Panc1 (cell line): ENCODE data around the gene DOCK11.

Experiments
- CTCF ChIP-seq: fragments of 450-650 bp; IDR thresholded peaks from 2 replicates; pipeline ENCODE4 v1.5.1; 2017; ENCODE audit warnings: mild to moderate bottlenecking
- POLR2AphosphoS5 ChIP-seq: IDR thresholded peaks from 2 replicates; pipeline ENCODE4 v1.6.1; 2012; ENCODE audit warnings: mild to moderate bottlenecking, low read depth, low read length, moderate library complexity
- SIN3A ChIP-seq: IDR thresholded peaks from 2 replicates; pipeline ENCODE4 v1.6.1; 2012; ENCODE audit warnings: low read depth, mild to moderate bottlenecking, low read length, moderate library complexity, borderline replicate concordance; ENCODE audit not compliant: insufficient read depth
- TCF7L2 ChIP-seq: IDR thresholded peaks from 2 replicates; pipeline ENCODE4 v1.6.1; 2011; ENCODE audit warnings: mild to moderate bottlenecking, low read depth, low read length, inconsistent platforms
- TF ChIP-seq, protein P1 (sequence below), 2 experiments: IDR thresholded peaks; 2 replicates each; pipeline ENCODE4 v1.6.1; 2011 to 2012; ENCODE audit warnings: low read depth in 2 of 2, control low read depth in 1 of 2, low read length in 1 of 2, mild to moderate bottlenecking in 1 of 2, moderate library complexity in 1 of 2; ENCODE audit not compliant: insufficient read depth in 1 of 2

DNA sequence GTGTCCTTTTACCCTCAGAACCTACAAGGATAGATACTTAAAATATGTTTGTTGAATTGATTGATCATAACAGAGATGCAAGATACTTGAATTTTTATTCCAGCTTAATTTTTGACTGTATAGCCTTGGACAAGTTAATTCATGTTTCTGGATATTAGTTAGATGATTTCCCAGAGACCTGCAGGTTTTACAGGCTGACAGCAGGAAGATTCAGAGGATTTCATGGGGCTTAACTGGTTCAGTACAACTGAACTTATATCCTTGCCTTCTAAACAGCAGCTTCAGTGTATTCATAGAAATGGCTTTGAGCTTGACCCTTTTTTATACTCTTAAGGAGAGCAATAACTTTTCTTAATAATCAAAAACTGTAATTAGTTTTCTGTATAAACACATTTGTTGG is 169.6 kb downstream of the DOCK11 start:
- no peak for TF ChIP-seq CTCF
- TF ChIP-seq POLR2AphosphoS5: no peak
- TF ChIP-seq SIN3A: no peak
- TF ChIP-seq, protein P1, sequence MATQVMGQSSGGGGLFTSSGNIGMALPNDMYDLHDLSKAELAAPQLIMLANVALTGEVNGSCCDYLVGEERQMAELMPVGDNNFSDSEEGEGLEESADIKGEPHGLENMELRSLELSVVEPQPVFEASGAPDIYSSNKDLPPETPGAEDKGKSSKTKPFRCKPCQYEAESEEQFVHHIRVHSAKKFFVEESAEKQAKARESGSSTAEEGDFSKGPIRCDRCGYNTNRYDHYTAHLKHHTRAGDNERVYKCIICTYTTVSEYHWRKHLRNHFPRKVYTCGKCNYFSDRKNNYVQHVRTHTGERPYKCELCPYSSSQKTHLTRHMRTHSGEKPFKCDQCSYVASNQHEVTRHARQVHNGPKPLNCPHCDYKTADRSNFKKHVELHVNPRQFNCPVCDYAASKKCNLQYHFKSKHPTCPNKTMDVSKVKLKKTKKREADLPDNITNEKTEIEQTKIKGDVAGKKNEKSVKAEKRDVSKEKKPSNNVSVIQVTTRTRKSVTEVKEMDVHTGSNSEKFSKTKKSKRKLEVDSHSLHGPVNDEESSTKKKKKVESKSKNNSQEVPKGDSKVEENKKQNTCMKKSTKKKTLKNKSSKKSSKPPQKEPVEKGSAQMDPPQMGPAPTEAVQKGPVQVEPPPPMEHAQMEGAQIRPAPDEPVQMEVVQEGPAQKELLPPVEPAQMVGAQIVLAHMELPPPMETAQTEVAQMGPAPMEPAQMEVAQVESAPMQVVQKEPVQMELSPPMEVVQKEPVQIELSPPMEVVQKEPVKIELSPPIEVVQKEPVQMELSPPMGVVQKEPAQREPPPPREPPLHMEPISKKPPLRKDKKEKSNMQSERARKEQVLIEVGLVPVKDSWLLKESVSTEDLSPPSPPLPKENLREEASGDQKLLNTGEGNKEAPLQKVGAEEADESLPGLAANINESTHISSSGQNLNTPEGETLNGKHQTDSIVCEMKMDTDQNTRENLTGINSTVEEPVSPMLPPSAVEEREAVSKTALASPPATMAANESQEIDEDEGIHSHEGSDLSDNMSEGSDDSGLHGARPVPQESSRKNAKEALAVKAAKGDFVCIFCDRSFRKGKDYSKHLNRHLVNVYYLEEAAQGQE (IDR thresholded peaks at IDR 0.05; ENCODE audit: insufficient read depth in 1 of 2, low read depth in 2 of 2, low read length in 1 of 2): no peak
- no peak for TF ChIP-seq TCF7L2
